SU-DHL-6 (cell line): ENCODE data around the gene SYF2.

Experiments
- H2AFZ ChIP-seq: fragments of 200-600 bp; sonication (generic); 2 replicates; pipeline ENCODE4 v1.6.1; 2014; ENCODE audit warnings: low read depth, mild to moderate bottlenecking, moderate library complexity, mixed read lengths, antibody characterized with exemption, low read length; ENCODE audit not compliant: severe bottlenecking
- H3F3A ChIP-seq: fragments of 200-600 bp; shearing (Covaris generic); 2 replicates; pipeline ENCODE4 v1.6.0; 2016; ENCODE audit warnings: antibody characterized with exemption, mild to moderate bottlenecking; ENCODE audit not compliant: insufficient read depth
- H3K27ac ChIP-seq: fragments of 200-600 bp; sonication (generic); 2 replicates; pipeline ENCODE4 v1.5.1; 2016; ENCODE audit warnings: low read depth, mild to moderate bottlenecking, low read length, moderate library complexity, mixed read lengths
- H3K27me3 ChIP-seq: fragments of 200-600 bp; sonication (generic), shearing (Covaris generic); 2 replicates; pipeline ENCODE4 v1.6.0; 2014; ENCODE audit warnings: mild to moderate bottlenecking, low read length
- H3K36me3 ChIP-seq: fragments of 200-600 bp; sonication (generic); 2 replicates; pipeline ENCODE4 v1.6.1; 2014; ENCODE audit warnings: mild to moderate bottlenecking, low read length, mixed read lengths
- H3K4me2 ChIP-seq: fragments of 300-600, 200-600 bp; shearing (Covaris generic), sonication (generic); 2 replicates; pipeline ENCODE4 v1.6.0; 2014; ENCODE audit warnings: low read length, low read depth, mild to moderate bottlenecking; ENCODE audit not compliant: poor library complexity, severe bottlenecking
- H3K4me3 ChIP-seq: fragments of 200-600 bp; sonication (generic); 2 replicates; pipeline ENCODE4 v1.5.1; 2014; ENCODE audit warnings: antibody characterized with exemption, low read length, mild to moderate bottlenecking, mixed read lengths; ENCODE audit not compliant: insufficient read depth, poor library complexity, severe bottlenecking
- H3K79me2 ChIP-seq: fragments of 200-600 bp; sonication (generic); 2 replicates; pipeline ENCODE4 v1.6.1; 2014; ENCODE audit warnings: mild to moderate bottlenecking, low read length, moderate library complexity; ENCODE audit not compliant: insufficient read depth
- H3K9ac ChIP-seq: fragments of 200-600 bp; sonication (generic); 2 replicates; pipeline ENCODE4 v1.7.0; 2014; ENCODE audit warnings: mild to moderate bottlenecking, low read length
- H3K9me2 ChIP-seq: fragments of 200-600 bp; sonication (generic); replicated peaks from 2 replicates; pipeline ENCODE4 v1.6.1; 2014; ENCODE audit warnings: low read length; ENCODE audit not compliant: insufficient read depth
- H3K9me3 ChIP-seq: fragments of 200-600 bp; sonication (generic); 2 replicates; pipeline ENCODE4 v1.6.1; 2014; ENCODE audit warnings: low read length, mixed read lengths; ENCODE audit not compliant: insufficient read depth
- H4K20me1 ChIP-seq: fragments of 200-600 bp; sonication (generic); 2 replicates; pipeline ENCODE4 v1.6.1; 2014; ENCODE audit warnings: low read depth, mild to moderate bottlenecking, antibody characterized with exemption, low read length, moderate library complexity, mixed read lengths
- CTCF ChIP-seq: fragments of 200-600 bp; sonication (generic); IDR thresholded peaks from one replicate; pipeline ENCODE4 v1.5.1; 2017; ENCODE audit warnings: antibody characterized with exemption, mild to moderate bottlenecking, low read length, moderate library complexity; ENCODE audit not compliant: insufficient read depth, poor library complexity, severe bottlenecking
- EZH2phosphoT487 ChIP-seq: fragments of 200-600 bp; sonication (generic), shearing (Covaris generic); conservative IDR thresholded peaks from 2 replicates; pipeline ENCODE4 v1.6.1; 2018; ENCODE audit warnings: mild to moderate bottlenecking, antibody characterized with exemption, low read length, moderate library complexity, mixed read lengths

SYF2 gene

GRCh38 chr1:25257196-25257595, 24.9 kb upstream of the SYF2 start:
- no peak overlapping the region for H3K4me2 ChIP-seq
- no peaks in the 10 kb centered on the region for H3K9me2 ChIP-seq
- no peaks in the 10 kb centered on the region for H3F3A ChIP-seq
- no peak overlapping the region for H3K27ac ChIP-seq
- no peaks in the 10 kb centered on the region for H3K9me3 ChIP-seq
- H4K20me1 ChIP-seq, result peaks cover 5% of the 10 kb centered on the region; the same call in 1 of the 2 replicates
- no peak overlapping the region for H2AFZ ChIP-seq
- no peak overlapping the region for H3K4me3 ChIP-seq
- H3K9ac ChIP-seq, result no peak overlapping the region
- no peaks in the 10 kb centered on the region for H3K27me3 ChIP-seq
- no peaks in the 10 kb centered on the region for H3K79me2 ChIP-seq
- no peaks in the 10 kb centered on the region for H3K36me3 ChIP-seq
- no peak for TF ChIP-seq EZH2phosphoT487

GRCh38 chr1:25256578-25256965, 24.3 kb upstream of the SYF2 start:
- H2AFZ ChIP-seq, result no peak overlapping the region
- no peak overlapping the region for H3K9ac ChIP-seq
- H4K20me1 ChIP-seq, result peaks cover 5% of the 10 kb centered on the region; the same call in 1 of the 2 replicates
- no peaks in the 10 kb centered on the region for H3K36me3 ChIP-seq
- no peaks in the 10 kb centered on the region for H3K9me2 ChIP-seq
- H3K79me2 ChIP-seq, result no peaks in the 10 kb centered on the region
- H3K27ac ChIP-seq, result no peak overlapping the region
- H3K27me3 ChIP-seq, result no peaks in the 10 kb centered on the region
- H3K9me3 ChIP-seq, result no peaks in the 10 kb centered on the region
- no peak overlapping the region for H3K4me2 ChIP-seq
- H3K4me3 ChIP-seq, result no peak overlapping the region
- no peaks in the 10 kb centered on the region for H3F3A ChIP-seq
- no peak for TF ChIP-seq CTCF
- no peak for TF ChIP-seq EZH2phosphoT487

DNA sequence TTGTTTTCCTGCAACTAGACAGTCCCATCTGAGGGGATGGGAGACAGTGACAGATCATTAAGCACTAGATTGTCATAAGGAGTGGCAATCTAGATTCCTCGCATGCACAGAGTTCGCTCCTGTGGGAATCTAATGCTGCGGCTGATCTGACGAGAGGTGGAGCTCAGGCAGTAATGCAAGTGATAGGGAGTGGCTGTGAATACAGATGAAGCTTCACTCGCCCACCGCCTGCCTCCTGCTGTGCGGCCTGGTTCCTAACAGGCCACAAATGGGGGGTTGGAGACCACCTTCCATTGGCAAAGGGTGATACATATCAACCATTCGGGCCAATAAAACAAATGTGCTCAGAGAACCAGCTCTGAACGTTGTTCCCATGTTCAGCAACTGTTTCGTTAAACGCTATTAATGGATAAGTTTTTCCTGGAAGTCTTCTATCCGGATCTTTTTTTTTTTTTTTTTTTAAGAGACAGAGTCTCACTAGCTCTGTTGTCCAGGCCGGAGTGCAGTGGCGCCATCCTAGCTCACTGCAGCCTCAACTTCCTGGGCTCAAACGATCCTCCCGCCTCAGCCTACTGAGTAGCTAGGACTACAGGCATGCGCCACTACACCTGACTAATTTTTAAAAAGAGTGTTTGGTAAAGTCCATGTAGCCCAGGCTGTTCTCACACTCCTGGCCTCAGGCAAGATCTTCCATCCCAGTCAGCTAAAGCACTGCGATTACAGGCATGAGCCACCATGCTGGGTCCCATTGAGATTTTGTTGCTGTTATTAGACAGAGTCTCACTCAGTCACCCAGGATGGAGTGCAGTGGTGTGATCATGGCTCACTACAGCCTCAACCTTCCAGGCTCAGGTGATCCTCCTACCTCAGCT, 23.6 kb upstream of the SYF2 start:
- no peak overlapping the region for H3K4me2 ChIP-seq
- H3K9me3 ChIP-seq, result no peaks in the 10 kb centered on the region
- H3K36me3 ChIP-seq, result no peaks in the 10 kb centered on the region
- TF ChIP-seq CTCF (no peak), EZH2phosphoT487 (no peak)
- H3F3A ChIP-seq, result no peaks in the 10 kb centered on the region
- peaks cover 5% of the 10 kb centered on the region; the same call in 1 of the 2 replicates for H4K20me1 ChIP-seq
- H3K9ac ChIP-seq, result no peak overlapping the region
- no peak overlapping the region for H3K27ac ChIP-seq
- H3K4me3 ChIP-seq, result no peak overlapping the region
- H3K27me3 ChIP-seq, result no peaks in the 10 kb centered on the region
- H3K79me2 ChIP-seq, result no peaks in the 10 kb centered on the region
- H2AFZ ChIP-seq, result no peak overlapping the region
- no peaks in the 10 kb centered on the region for H3K9me2 ChIP-seq

DNA sequence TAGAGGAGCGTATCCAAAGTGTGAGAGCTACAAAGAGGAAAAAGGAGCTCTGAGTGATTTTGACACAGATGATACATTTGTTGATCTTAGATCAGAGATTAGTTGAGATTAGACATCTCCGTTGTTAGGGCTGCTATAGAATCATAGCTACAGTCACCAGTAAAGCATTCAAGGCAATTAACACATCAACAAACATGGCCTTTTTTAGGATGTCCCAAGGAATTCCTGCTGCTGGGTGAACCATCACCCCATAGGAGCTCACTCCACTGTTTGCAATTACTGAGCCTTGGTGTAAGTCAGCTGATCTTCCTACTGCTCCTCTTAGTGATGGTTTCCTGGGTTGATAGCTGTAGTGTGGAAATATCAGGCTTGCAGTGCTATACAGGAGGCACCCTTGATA, 21.6 kb upstream of the SYF2 start:
- H3K4me3 ChIP-seq, result no peak overlapping the region
- no peak overlapping the region for H3K9ac ChIP-seq
- H4K20me1 ChIP-seq, result peaks cover 5% of the 10 kb centered on the region; the same call in 1 of the 2 replicates
- no peaks in the 10 kb centered on the region for H3K9me3 ChIP-seq
- no peak for TF ChIP-seq EZH2phosphoT487
- no peak for TF ChIP-seq CTCF
- H3K9me2 ChIP-seq, result no peaks in the 10 kb centered on the region
- no peaks in the 10 kb centered on the region for H3F3A ChIP-seq
- H3K27ac ChIP-seq, result no peak overlapping the region
- no peaks in the 10 kb centered on the region for H3K27me3 ChIP-seq
- no peak overlapping the region for H3K4me2 ChIP-seq
- no peaks in the 10 kb centered on the region for H3K36me3 ChIP-seq
- no peaks in the 10 kb centered on the region for H3K79me2 ChIP-seq
- no peak overlapping the region for H2AFZ ChIP-seq
